HepG2 (cell line): ENCODE results near the gene FIGLA. TPM values are rescaled to one million over a fixed set of nuclear protein-coding genes. Genes with fewer than 3 reads are reported as not detected.

Experiments
- ATAC-seq: fragments of 200-7000 bp; cut with Tn5 transposase; 3 replicates; pipeline ENCODE4 v1.9.1; 2020; ENCODE audit warnings: mild to moderate bottlenecking, moderate library complexity
- BruUV-seq: library from RNA; stranded (reverse); fragments of 400-500 nt; replicated peaks from 2 replicates; lab custom pipeline; 2021; lab: Mats Ljungman, UMichigan
- CTCF ChIA-PET: fragments of 300-600 bp; formaldehyde crosslinking; extraction: SDS; loops from one replicate; lab custom pipeline; 2021; ENCODE audit warnings: low total read pairs, inconsistent platforms, low intra/inter-chr PET ratio; lab: Yijun Ruan, JAX
- POLR2A ChIA-PET: fragments of 350-600 bp; sonication (Branson Sonifier 250); formaldehyde crosslinking; loops from one replicate; lab custom pipeline; 2020; ENCODE audit warnings: antibody characterized with exemption, inconsistent platforms; lab: Yijun Ruan, JAX
- DNase-seq: peaks from one replicate; pipeline ENCODE4 v3.0.0-alpha.2; 2015; ENCODE audit warnings: low spot score
- FAIRE-seq: peaks from 3 replicates; lab custom pipeline; 2011; peaks lifted over from hg19 to GRCh38; lab: Jason Lieb, UNC
- H2AFZ ChIP-seq: one replicate; pipeline ENCODE4 v1.6.1; 2011; ENCODE audit warnings: low read length, inconsistent platforms
- H3K27ac ChIP-seq: fragments of 300-600 bp; 3 replicates; pipeline ENCODE4 v1.8.0; 2011; ENCODE audit warnings: mixed run types, mild to moderate bottlenecking, mixed read lengths, low read length, inconsistent platforms; ENCODE audit not compliant: insufficient read depth; ENCODE audit errors: extremely low read length
- H3K27me3 ChIP-seq, 2 experiments: fragments of 200-600 bp in 1 of 2; 2 replicates in 1 of 2; 3 replicates in 1 of 2; pipeline versions ENCODE4 v1.6.0 to v1.8.0; 2011; ENCODE audit warnings: low read length in 2 of 2, mild to moderate bottlenecking in 2 of 2, moderate library complexity in 2 of 2, inconsistent platforms in 1 of 2; ENCODE audit not compliant: insufficient read depth in 2 of 2, control insufficient read depth in 1 of 2
- H3K36me3 ChIP-seq, 2 experiments: fragments of 200-600 bp in 1 of 2; replicated peaks in 1 of 2; 2 replicates in 1 of 2; 3 replicates in 1 of 2; pipeline versions ENCODE4 v1.5.1 to v1.8.0; 2011; ENCODE audit warnings: low read length in 2 of 2, inconsistent platforms in 1 of 2; ENCODE audit not compliant: insufficient read depth in 2 of 2, control insufficient read depth in 1 of 2
- H3K4me1 ChIP-seq: 2 replicates; pipeline ENCODE4 v1.5.1; 2012; ENCODE audit warnings: low read length, inconsistent platforms; ENCODE audit not compliant: insufficient read depth
- H3K4me2 ChIP-seq: 2 replicates; pipeline ENCODE4 v1.6.0; 2011; ENCODE audit warnings: low read depth, low read length, inconsistent platforms
- H3K4me3 ChIP-seq, 3 experiments: fragments of 200-600 bp in 1 of 3; sonication (generic), shearing (Covaris generic) in 1 of 3; replicated peaks in 1 of 3; 2 replicates each; pipeline ENCODE4 v1.5.1; 2011 to 2016; ENCODE audit warnings: low read length in 3 of 3, inconsistent platforms in 2 of 3, low read depth in 2 of 3, mild to moderate bottlenecking in 2 of 3, control low read depth in 1 of 3, mixed read lengths in 1 of 3; ENCODE audit not compliant: insufficient read depth in 1 of 3
- H3K79me2 ChIP-seq: one replicate; pipeline ENCODE4 v1.6.1; 2011; ENCODE audit warnings: low read length, inconsistent platforms; ENCODE audit not compliant: insufficient read depth
- H3K9ac ChIP-seq: 2 replicates; pipeline ENCODE4 v1.6.0; 2011; ENCODE audit warnings: mild to moderate bottlenecking, low read depth, low read length, inconsistent platforms; ENCODE audit not compliant: insufficient read depth
- H3K9me3 ChIP-seq: 2 replicates; pipeline ENCODE4 v1.5.1; 2012; ENCODE audit warnings: mild to moderate bottlenecking, low read length
- H4K20me1 ChIP-seq: 2 replicates; pipeline ENCODE4 v1.6.0; 2011; ENCODE audit warnings: inconsistent platforms, mild to moderate bottlenecking, low read length, moderate library complexity; ENCODE audit not compliant: insufficient read depth
- HNRNPK ChIP-seq: fragments of 200-400 bp; formaldehyde crosslinking; IDR thresholded peaks from 2 replicates; pipeline ENCODE4 v1.6.1; 2018; ENCODE audit warnings: low read length, low read depth, moderate library complexity, mild to moderate bottlenecking; ENCODE audit not compliant: poor library complexity, severe bottlenecking
- HOXA9 ChIP-seq: sonication (generic); formaldehyde crosslinking; IDR thresholded peaks from 2 replicates; pipeline ENCODE4 v1.8.1; 2022; ENCODE audit warnings: missing genetic modification reagents, mild to moderate bottlenecking, moderate library complexity, borderline replicate concordance
- MAFF ChIP-seq: IDR thresholded peaks from 2 replicates; pipeline ENCODE4 v1.6.1; 2011; ENCODE audit warnings: low read depth, low read length, improper control_type of control experiment
- MAFK ChIP-seq, 2 experiments: IDR thresholded peaks in 1 of 2; conservative IDR thresholded peaks in 1 of 2; 2 replicates each; pipeline ENCODE4 v1.6.1; 2011; ENCODE audit warnings: improper control_type of control experiment in 2 of 2, low read length in 2 of 2
- PHF8 ChIP-seq: sonication (generic); formaldehyde crosslinking; IDR thresholded peaks from 2 replicates; pipeline ENCODE4 v1.5.0; 2020; ENCODE audit warnings: missing genetic modification reagents
- PPARG ChIP-seq: conservative IDR thresholded peaks from 2 replicates; pipeline ENCODE4 v1.6.1; 2016; ENCODE audit warnings: missing biosample characterization, missing genetic modification reagents
- TCF7L2 ChIP-seq: IDR thresholded peaks from 2 replicates; pipeline ENCODE4 v1.6.1; 2011; ENCODE audit warnings: mild to moderate bottlenecking, low read depth, low read length, moderate library complexity
- YEATS4 ChIP-seq: sonication (generic); formaldehyde crosslinking; IDR thresholded peaks from 2 replicates; pipeline ENCODE4 v1.4.0; 2020; ENCODE audit warnings: missing genetic modification reagents, borderline replicate concordance
- WGBS: methylation state at CpG from one replicate; pipeline ENCODE4 v1.1.6; 2017; ENCODE audit warnings: low lambda C conversion rate; 5-methylcytosine and 5-hydroxymethylcytosine counted together
- in situ Hi-C: cut with HindIII; loops from 2 replicates; pipeline ENCODE4 v1.10.0; 2017; ENCODE audit warnings: low pct_unique_long_range_greater_than_20kb; ENCODE audit not compliant: extremely low pct_ligation_motif_present
- intact Hi-C: fragments of 100-400 bp; cut with micrococcal nuclease; formaldehyde crosslinking; loops from one replicate; pipeline ENCODE4 v1.10.0; 2022; ENCODE audit not compliant: unreplicated experiment
- polyA plus RNA-seq, 8 experiments: library from polyadenylated mRNA; depleted of rRNA in 3 of 8; stranded (reverse) in 7 of 8; unstranded in 1 of 8; fragments of >200 nt; fragmentation: Illumina TruSeq in 4 of 8; extraction: Trizol in 4 of 8; gene quantifications; 2 replicates each; pipeline versions ENCODE4 v1.2.1 to v1.2.3, GENCODE V29; 2011 to 2016; ENCODE audit warnings: low read depth in 4 of 8, missing spikeins in 1 of 8, mixed read lengths in 1 of 8; ENCODE audit not compliant: insufficient read depth in 1 of 8
- total RNA-seq, 5 experiments: library from RNA; depleted of rRNA; stranded (reverse); fragments of >200 nt; fragmentation: Illumina TruSeq; extraction: Trizol; gene quantifications; 2 replicates each; pipeline ENCODE4 v1.2.3, GENCODE V29; 2016; ENCODE audit warnings: low read depth in 1 of 5

Gene FIGLA
- total and polyA plus RNA-seq, 2 of the 13 experiments (the other 11 are each of a cell fraction or from before 2014, with no cell fraction given), result not detected

GRCh38 chr2:70767079-70767698 lies 23.3 kb downstream of the FIGLA start (continued):
- TF ChIP-seq PPARG (CRISPR knock-in tag) (no peak), HNRNPK (peak; percentile 83), HOXA9 (no peak)

GRCh38 chr2:70766357-70767078 lies 23.9 kb downstream of the FIGLA start:
- no peak for ATAC-seq
- no peaks in the 10 kb centered on the region for H3K4me1 ChIP-seq
- POLR2A ChIA-PET, result no interaction called here
- H3K79me2 ChIP-seq, result no peaks in the 10 kb centered on the region
- H3K36me3 ChIP-seq, result no peaks in the 10 kb centered on the region
- H3K27ac ChIP-seq, result no peak overlapping the region
- WGBS, result 4% methylated on average over 7 of the region's 7 CpGs
- DNase-seq, result no peak
- CTCF ChIA-PET, result no interaction called here
- no peak for FAIRE-seq
- H3K4me2 ChIP-seq, result no peak overlapping the region; the same call in 1 of the 2 replicates
- H4K20me1 ChIP-seq, result no peaks in the 10 kb centered on the region
- no TSS peak for BruUV-seq
- no peak overlapping the region for H2AFZ ChIP-seq
- no peak overlapping the region for H3K9ac ChIP-seq
- TF ChIP-seq MAFK (conservative IDR thresholded peaks at IDR 0.05 in 1 of 2, IDR thresholded peaks at IDR 0.05 in 1 of 2; ENCODE audit: low read length in 2 of 2) (peak; percentile 67 to 73; a peak in 3 of 4 replicates), MAFF (peak; percentile 64), PHF8 (no peak), YEATS4 (no peak), TCF7L2 (no peak)
- TF ChIP-seq, all 625 proteins: peak for 2
- Histone ChIP-seq H3K4me3 (no peak overlapping the region), H3K9me3 (no peaks in the 10 kb centered on the region), H3K27me3 (peaks cover 2 to 58% of the 10 kb centered on the region in 2 experiments)
- in situ Hi-C loops, result no loop called here
- intact Hi-C loops, result no loop called here
